Stimulated activated naive CD4-positive, alpha-beta T cell (primary cell): ENCODE measurements around the gene TXNRD1.
"Not testable (repeated sequence)": the region's sequence is repeated elsewhere in the genome, so short reads cannot be mapped to it uniquely, and the experiment has no call there.

Experiments used
- DNase-seq, 6 experiments: peaks; one replicate each; lab custom pipeline; 2025; lab: John Stamatoyannopoulos, UW

The TXNRD1 gene

GRCh38 chr12:104237930-104238329 is 22.4 kb downstream of the TXNRD1 start:
- DNase-seq = no peak

DNA sequence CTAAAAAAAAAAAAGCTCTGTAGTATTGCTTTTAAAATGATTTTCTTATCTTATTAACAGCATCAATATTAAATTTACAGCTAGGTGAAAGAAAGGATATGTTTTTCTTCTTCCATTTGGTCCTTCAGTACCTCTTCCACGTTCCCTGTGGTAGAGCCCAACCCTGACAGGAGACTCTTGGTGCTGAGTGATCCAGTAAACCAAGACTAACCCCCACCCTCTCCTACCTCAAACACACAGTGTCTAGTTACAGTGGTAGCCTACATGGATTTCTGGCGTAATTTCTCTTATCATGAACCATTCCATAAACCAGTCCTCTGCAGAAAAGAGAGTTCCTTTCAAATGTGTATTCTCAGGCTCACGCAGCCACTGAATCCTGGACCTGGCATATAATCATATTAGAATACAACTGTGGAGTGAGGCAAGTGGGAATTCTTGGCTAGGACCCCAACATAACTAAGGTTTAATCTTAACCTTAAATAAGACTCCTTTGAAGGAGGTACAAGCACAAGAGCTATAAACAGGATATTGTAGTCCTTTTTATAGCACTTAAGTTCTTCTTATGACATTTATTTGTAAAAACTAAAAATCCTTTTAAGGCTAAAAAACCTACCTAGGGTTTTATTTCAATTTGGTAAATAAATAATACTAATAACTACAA is 27.1 kb downstream of the TXNRD1 start:
- no peak for DNase-seq

- no peak for DNase-seq
Measured at GRCh38 chr12:104243551-104243950, 28.0 kb downstream of the TXNRD1 start.

- no peak for DNase-seq
Measured at GRCh38 chr12:104243971-104244370, 28.4 kb downstream of the TXNRD1 start.

GRCh38 chr12:104247698-104248097 is 32.1 kb downstream of the TXNRD1 start:
- no peak for DNase-seq

- no peak for DNase-seq
Measured at GRCh38 chr12:104248444-104248843, 32.9 kb downstream of the TXNRD1 start.

DNA sequence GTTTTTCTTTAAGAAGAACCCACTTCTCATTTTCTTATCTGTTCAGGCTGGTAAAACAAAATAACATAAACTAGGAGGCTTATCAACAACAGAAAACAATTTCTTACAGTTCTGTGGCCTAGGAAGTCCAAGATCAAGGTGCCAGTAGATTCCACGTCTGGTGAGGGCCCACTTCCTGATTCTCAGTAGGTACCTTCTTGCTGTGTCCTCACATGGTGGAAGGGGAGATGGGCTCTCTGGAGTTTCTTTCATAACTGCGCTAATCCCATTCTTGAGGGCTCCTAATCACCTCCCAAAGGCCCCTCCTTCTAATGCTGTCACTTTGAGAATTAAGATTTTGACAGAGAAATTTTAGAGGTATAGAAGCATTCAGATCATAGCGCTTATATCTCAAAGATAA is 33.4 kb downstream of the TXNRD1 start:
- no peak for DNase-seq

DNA sequence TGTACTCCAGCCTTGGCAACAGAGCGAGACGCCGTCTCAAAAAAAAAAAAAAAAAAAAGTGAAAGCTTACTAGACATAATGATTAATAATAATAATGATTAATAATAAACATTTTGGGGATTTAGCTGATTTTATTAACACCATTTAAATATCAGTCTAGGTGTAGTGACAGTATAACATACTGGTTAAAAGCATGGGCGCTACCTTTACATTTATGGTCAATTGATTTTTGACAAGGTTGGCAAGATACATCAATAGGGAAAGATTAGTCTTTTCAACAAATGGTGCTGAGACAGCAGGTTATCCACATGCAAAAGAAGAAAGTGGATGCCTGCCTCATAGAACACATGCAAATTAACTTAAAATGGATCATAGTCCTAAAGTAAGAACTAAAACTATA is 34.3 kb downstream of the TXNRD1 start:
- DNase-seq = no peak

DNA sequence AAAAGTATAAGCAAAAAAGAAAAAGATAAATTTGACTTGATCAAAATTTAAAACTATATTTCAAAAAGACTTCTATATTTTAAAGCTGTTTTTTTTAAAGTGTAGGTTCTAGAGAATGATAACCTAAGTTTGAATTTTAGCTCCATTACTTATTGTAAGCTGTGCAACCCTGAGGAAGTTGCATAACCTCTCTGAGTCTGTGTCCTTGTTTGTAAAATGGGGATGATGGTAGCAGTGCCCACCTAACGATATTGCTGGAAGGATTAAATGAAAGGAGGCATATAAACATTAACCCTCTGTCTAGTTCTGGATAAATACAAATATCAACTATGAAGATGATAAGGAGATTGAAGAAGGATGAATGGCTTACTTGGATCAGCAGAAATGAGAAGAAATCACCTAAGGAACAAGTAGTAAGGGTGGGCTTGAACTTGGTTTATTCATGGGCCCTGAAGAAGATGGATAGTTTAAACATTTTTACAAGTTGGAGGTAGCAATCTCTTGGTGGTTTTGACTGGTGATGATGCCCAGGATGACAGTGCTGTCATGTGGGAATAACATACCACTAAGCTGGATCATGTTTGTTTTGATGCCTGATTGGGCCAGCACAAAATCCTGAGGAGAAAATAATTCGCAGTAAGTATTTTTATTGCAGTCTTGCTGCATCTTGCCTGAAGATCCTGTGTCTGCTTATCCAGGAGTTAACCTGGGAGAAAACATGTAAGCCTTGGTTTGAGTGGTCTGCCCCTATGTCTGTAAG is 35.0 kb downstream of the TXNRD1 start:
- no peak for DNase-seq

DNA sequence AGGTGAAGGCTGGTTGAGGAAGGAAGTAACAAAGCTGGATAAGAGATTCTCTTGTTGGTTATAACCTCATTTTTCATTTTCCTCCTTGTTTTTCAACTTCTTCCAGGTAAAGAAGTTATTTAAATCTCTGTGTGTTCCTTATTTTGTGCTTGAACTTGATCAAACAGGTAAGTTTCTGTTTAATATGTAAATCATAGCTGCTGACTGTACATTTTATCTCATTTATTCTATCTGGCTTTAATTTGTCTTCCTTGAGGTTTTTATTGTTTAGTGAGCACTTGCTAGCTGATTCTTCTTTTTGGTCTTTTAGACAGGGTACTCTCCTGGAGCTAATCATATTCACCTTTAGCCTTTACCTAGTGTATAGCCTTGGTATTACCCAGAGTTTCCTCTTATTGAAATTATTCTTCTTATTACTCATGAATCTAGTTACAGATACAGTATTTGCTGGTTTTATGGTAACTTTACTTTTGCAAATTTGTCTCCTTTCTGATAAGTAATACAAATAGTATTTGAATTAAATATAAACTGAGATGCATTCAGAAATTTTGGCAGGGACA is 42.4 kb downstream of the TXNRD1 start:
- no peak for DNase-seq

- no peak for DNase-seq
Measured at GRCh38 chr12:104258476-104259067, 43.0 kb downstream of the TXNRD1 start.

GRCh38 chr12:104263026-104263425 is 47.4 kb downstream of the TXNRD1 start:
- DNase-seq = no peak

GRCh38 chr12:104263580-104264358 is 48.2 kb downstream of the TXNRD1 start:
- DNase-seq = no peak

DNA sequence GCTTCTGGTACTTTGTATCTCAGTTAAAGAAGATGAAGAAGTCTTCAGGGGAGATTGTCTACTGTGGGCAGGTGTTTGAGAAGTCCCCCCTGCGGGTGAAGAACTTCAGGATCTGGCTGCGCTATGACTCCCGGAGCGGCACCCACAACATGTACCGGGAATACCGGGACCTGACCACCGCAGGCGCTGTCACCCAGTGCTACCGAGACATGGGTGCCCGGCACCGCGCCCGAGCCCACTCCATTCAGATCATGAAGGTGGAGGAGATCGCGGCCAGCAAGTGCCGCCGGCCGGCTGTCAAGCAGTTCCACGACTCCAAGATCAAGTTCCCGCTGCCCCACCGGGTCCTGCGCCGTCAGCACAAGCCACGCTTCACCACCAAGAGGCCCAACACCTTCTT is 49.9 kb downstream of the TXNRD1 start:
- DNase-seq = not testable (repeated sequence)

DNA sequence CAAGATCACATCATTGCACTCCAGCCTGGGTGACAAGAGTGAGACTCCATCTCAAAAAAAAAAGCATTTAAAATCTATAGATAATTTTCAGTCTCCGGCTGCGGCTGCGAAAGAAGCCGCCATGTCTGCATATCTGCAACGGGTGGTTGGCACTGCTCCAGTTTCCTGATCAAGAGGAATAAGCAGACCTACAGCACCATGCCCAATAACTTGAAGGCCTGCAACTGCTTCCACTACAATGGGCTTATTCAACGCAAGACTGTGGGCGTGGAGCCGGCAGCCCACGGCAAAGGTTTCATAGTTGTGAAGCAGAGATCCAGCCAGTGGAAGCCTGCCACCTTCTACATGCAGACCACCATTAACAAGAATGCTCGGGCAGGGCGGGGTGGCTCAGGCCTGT is 57.4 kb downstream of the TXNRD1 start:
- no peak for DNase-seq

DNA sequence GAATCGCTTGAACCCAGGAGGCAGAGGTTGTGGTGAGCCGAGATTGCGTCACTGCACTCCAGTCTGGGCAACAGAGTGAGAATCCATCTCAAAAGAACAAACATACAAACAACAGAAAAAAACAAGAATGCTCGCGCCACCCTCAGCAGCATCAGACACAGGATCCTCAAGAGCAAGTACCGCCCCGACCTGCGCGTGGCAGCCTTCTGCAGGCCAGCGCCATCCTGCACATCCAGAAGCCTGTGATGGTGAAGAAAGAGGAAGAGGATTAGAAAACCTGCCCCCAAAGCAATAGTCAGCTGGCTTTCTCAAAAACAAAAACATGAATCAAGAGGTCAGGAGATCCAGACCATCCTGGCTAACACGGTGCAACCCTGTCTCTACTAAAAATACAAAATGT is 57.9 kb downstream of the TXNRD1 start:
- no peak for DNase-seq

DNA sequence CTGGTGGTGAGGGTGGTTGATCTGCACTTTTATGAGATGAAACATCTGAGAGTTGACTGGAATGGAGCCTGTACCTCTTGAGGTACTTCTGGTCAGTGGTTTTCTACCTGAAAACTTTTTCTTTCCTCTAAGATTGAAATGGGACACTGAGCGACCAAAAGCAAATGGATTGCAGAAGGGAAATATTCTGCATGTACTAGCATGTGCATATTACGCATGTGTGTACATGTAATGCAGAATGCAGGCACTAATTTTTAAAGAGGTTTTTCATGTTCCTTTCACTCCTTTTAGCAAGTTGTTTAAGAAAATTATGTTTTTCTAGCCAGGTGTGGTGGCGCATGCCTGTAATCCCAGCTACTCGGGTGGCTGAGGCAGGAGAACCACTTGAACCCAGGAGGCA is 59.2 kb downstream of the TXNRD1 start:
- DNase-seq = no peak

- DNase-seq = no peak
Measured at GRCh38 chr12:104275689-104276088, 60.1 kb downstream of the TXNRD1 start.

- DNase-seq = no peak
Measured at GRCh38 chr12:104276273-104277131, 60.9 kb downstream of the TXNRD1 start.

- DNase-seq = no peak
Measured at GRCh38 chr12:104279164-104279563, 63.6 kb downstream of the TXNRD1 start.

- no peak for DNase-seq
Measured at GRCh38 chr12:104280111-104280510, 64.5 kb downstream of the TXNRD1 start.
